ENCODE results near the gene EYS. TPM values are rescaled to one million over a fixed set of nuclear protein-coding genes. Genes with fewer than 3 reads are reported as not detected.

Gene EYS
- total and polyA plus RNA-seq, 2 of the 8 experiments (the other 6 are each of a cell fraction or from before 2014, with no cell fraction given): 0.05 to 0.13 TPM

GRCh38 chr6:64520050-64520449 is 1187.0 kb downstream of the EYS start:
- H3K27me3 ChIP-seq (replicated peaks in 1 of 4; ENCODE audit: control insufficient read depth in 3 of 4, extremely low read depth in 1 of 4, insufficient read depth in 3 of 4, low read length in 3 of 4): no peaks in the 10 kb centered on the region
- H3K23me2 ChIP-seq (ENCODE audit: low read depth, low read length): no peaks in the 10 kb centered on the region
- H2BK20ac ChIP-seq (ENCODE audit: low read length): no peak overlapping the region
- no peaks in the 10 kb centered on the region for H3K36me3 ChIP-seq (ENCODE audit: control insufficient read depth in 2 of 4, insufficient read depth in 4 of 4, low read length in 3 of 4)
- no peak overlapping the region for H3K27ac ChIP-seq (ENCODE audit: low read depth, low read length)
- no peak overlapping the region for H3K23ac ChIP-seq (ENCODE audit: insufficient read length)
- no peak overlapping the region for H3K4me3 ChIP-seq (ENCODE audit: extremely low read depth in 1 of 4, insufficient read depth in 2 of 4, low read depth in 3 of 4, low read length in 4 of 4)
- H3K4ac ChIP-seq (replicated peaks; ENCODE audit: insufficient read length, low read depth, low read length): no peak overlapping the region
- ChIA-PET CTCF (ENCODE audit: partially characterized antibody) (interaction anchor here (1.5 kb wide), 1 partner anchor 37 kb away, joined by 3 read pairs; no protein-coding TSS in a partner anchor), POLR2A (ENCODE audit: partially characterized antibody) (no interaction called here)
- no peak overlapping the region for H3K4me2 ChIP-seq (ENCODE audit: insufficient read depth in 1 of 2, low read depth in 2 of 2, low read length in 2 of 2)
- H3K56ac ChIP-seq (replicated peaks; ENCODE audit: insufficient read length, low read depth, low read length): no peak overlapping the region
- no peak overlapping the region for H4K8ac ChIP-seq (ENCODE audit: extremely low read depth, insufficient read depth, low read length)
- no peak overlapping the region for H2AK5ac ChIP-seq (ENCODE audit: low read depth, low read length)
- no peaks in the 10 kb centered on the region for H3K9me3 ChIP-seq (ENCODE audit: insufficient read depth in 2 of 2, low read depth in 1 of 2, low read length in 1 of 2)
- DNase-seq (ENCODE audit: low read depth in 1 of 2, low spot score in 2 of 2): no peak
- no peak overlapping the region for H3K14ac ChIP-seq (ENCODE audit: insufficient read length)
- H4K91ac ChIP-seq (replicated peaks; ENCODE audit: insufficient read length, low read length): no peak overlapping the region
- TF ChIP-seq KDM1A (IDR thresholded peaks at IDR 0.05; ENCODE audit: borderline replicate concordance, low read length): no peak
- TF ChIP-seq SP2 (IDR thresholded peaks at IDR 0.05; ENCODE audit: low read length): no peak
- no peak for TF ChIP-seq BCL11A (IDR thresholded peaks at IDR 0.05; ENCODE audit: low read depth in 2 of 2, low read length in 2 of 2)
- no peak overlapping the region for H3K18ac ChIP-seq (ENCODE audit: extremely low read depth, low read length)
- H3K4me1 ChIP-seq (replicated peaks in 1 of 4; ENCODE audit: control insufficient read depth in 3 of 4, insufficient read depth in 4 of 4, low read length in 3 of 4): no peaks in the 10 kb centered on the region; a peak in 1 of 7 replicates
- no peak overlapping the region for H4K5ac ChIP-seq (ENCODE audit: insufficient read length, low read depth, low read length)
- no peak overlapping the region for H2BK5ac ChIP-seq (ENCODE audit: low read depth, low read length)
- no peak overlapping the region for H2BK15ac ChIP-seq (ENCODE audit: low read length)
- H4K20me1 ChIP-seq (replicated peaks in 1 of 2; ENCODE audit: control insufficient read depth in 1 of 2, insufficient read depth in 2 of 2, low read length in 2 of 2): no peaks in the 10 kb centered on the region
- no peaks in the 10 kb centered on the region for H3K79me1 ChIP-seq (ENCODE audit: low read depth, low read length)
- H3K79me2 ChIP-seq (ENCODE audit: control insufficient read depth in 1 of 2, insufficient read depth in 2 of 2, low read length in 2 of 2): no peaks in the 10 kb centered on the region
- H3K9ac ChIP-seq (replicated peaks in 1 of 4; ENCODE audit: extremely low read depth in 1 of 4, low read depth in 3 of 4, low read length in 3 of 4): no peak overlapping the region
- H2BK12ac ChIP-seq (ENCODE audit: low read depth, low read length): no peak overlapping the region
- no peak overlapping the region for H2AFZ ChIP-seq (ENCODE audit: low read length)
- FAIRE-seq: no peak
- H2BK120ac ChIP-seq (replicated peaks; ENCODE audit: low read depth, low read length): no peak overlapping the region

Measured in H1 (cell line).